HuH-7 (cell line): ENCODE measurements around the gene SMYD3.
"Not testable (repeated sequence)": the region's sequence is repeated elsewhere in the genome, so short reads cannot be mapped to it uniquely, and the experiment has no call there.

Experiments
- DNase-seq: peaks from one replicate; pipeline ENCODE4 v3.0.0; 2011; ENCODE audit warnings: low spot score

SMYD3 gene

GRCh38 chr1:245952383-245953026 lies 554.6 kb downstream of the SMYD3 start:
- DNase-seq: no peak

GRCh38 chr1:245948786-245949185 lies 558.3 kb downstream of the SMYD3 start:
- DNase-seq: no peak

GRCh38 chr1:245946905-245947304 lies 560.2 kb downstream of the SMYD3 start:
- no peak for DNase-seq

- DNase-seq: not testable (repeated sequence)
Measured at GRCh38 chr1:245945136-245945535, 561.9 kb downstream of the SMYD3 start.

GRCh38 chr1:245942856-245943255 lies 564.2 kb downstream of the SMYD3 start:
- DNase-seq: no peak

GRCh38 chr1:245941771-245942170 lies 565.3 kb downstream of the SMYD3 start:
- DNase-seq: not testable (repeated sequence)

GRCh38 chr1:245939756-245940345 lies 567.2 kb downstream of the SMYD3 start:
- no peak for DNase-seq

GRCh38 chr1:245938046-245938435 lies 569.0 kb downstream of the SMYD3 start:
- DNase-seq: no peak

GRCh38 chr1:245937316-245938045 lies 569.6 kb downstream of the SMYD3 start:
- DNase-seq: no peak

- DNase-seq: no peak
Measured at GRCh38 chr1:245934409-245934808, 572.7 kb downstream of the SMYD3 start.

GRCh38 chr1:245933431-245934045 lies 573.5 kb downstream of the SMYD3 start:
- DNase-seq: no peak

- no peak for DNase-seq
Measured at GRCh38 chr1:245932302-245932972, 574.6 kb downstream of the SMYD3 start.

- no peak for DNase-seq
Measured at GRCh38 chr1:245931450-245931849, 575.6 kb downstream of the SMYD3 start.

- DNase-seq: no peak
Measured at GRCh38 chr1:245929224-245929623, 577.9 kb downstream of the SMYD3 start.

GRCh38 chr1:245926888-245927287 lies 580.2 kb downstream of the SMYD3 start:
- no peak for DNase-seq

GRCh38 chr1:245923215-245923614 lies 583.9 kb downstream of the SMYD3 start:
- DNase-seq: no peak

GRCh38 chr1:245921417-245921816 lies 585.7 kb downstream of the SMYD3 start:
- DNase-seq: no peak

GRCh38 chr1:245917403-245917802 lies 589.7 kb downstream of the SMYD3 start:
- DNase-seq: no peak

GRCh38 chr1:245915841-245916240 lies 591.2 kb downstream of the SMYD3 start:
- no peak for DNase-seq

- no peak for DNase-seq
Measured at GRCh38 chr1:245915406-245915805, 591.7 kb downstream of the SMYD3 start.

- DNase-seq: no peak
Measured at GRCh38 chr1:245908543-245908942, 598.5 kb downstream of the SMYD3 start.

- no peak for DNase-seq
Measured at GRCh38 chr1:245906207-245906606, 600.9 kb downstream of the SMYD3 start.
